CD4-positive, alpha-beta T cell treated with Interleukin-6 at 100 ng/mL for 8 hours (primary cell): ENCODE measurements around the gene DRC7.
"Not testable (repeated sequence)": the region's sequence is repeated elsewhere in the genome, so short reads cannot be mapped to it uniquely, and the experiment has no call there.

Experiments
- DNase-seq: peaks from one replicate; pipeline ENCODE4 v3.0.0-alpha.2; 2020; ENCODE audit warnings: mixed read lengths, low spot score

The DRC7 gene

GRCh38 chr16:57763285-57764005 lies 68.8 kb downstream of the DRC7 start:
- no peak for DNase-seq

GRCh38 chr16:57764006-57764340 lies 69.4 kb downstream of the DRC7 start:
- DNase-seq, result no peak

GRCh38 chr16:57764341-57765159 lies 69.9 kb downstream of the DRC7 start:
- DNase-seq, result no peak

GRCh38 chr16:57765160-57765728 lies 70.6 kb downstream of the DRC7 start:
- DNase-seq, result no peak

- no peak for DNase-seq
Observed at GRCh38 chr16:57766714-57767348, 72.2 kb downstream of the DRC7 start.

GRCh38 chr16:57769541-57770145 lies 75.0 kb downstream of the DRC7 start:
- no peak for DNase-seq

- no peak for DNase-seq
Observed at GRCh38 chr16:57770361-57770760, 75.8 kb downstream of the DRC7 start.

GRCh38 chr16:57771141-57771785 lies 76.7 kb downstream of the DRC7 start:
- DNase-seq, result no peak

- DNase-seq, result no peak
Observed at GRCh38 chr16:57773019-57773418, 78.4 kb downstream of the DRC7 start.

- no peak for DNase-seq
Observed at GRCh38 chr16:57773655-57774295, 79.2 kb downstream of the DRC7 start.

- DNase-seq, result no peak
Observed at GRCh38 chr16:57774705-57775285, 80.2 kb downstream of the DRC7 start.

GRCh38 chr16:57775661-57776469 lies 81.3 kb downstream of the DRC7 start:
- DNase-seq, result no peak

- no peak for DNase-seq
Observed at GRCh38 chr16:57778658-57779057, 84.1 kb downstream of the DRC7 start.

GRCh38 chr16:57779836-57780235 lies 85.2 kb downstream of the DRC7 start:
- not testable (repeated sequence) for DNase-seq

GRCh38 chr16:57781349-57781740 lies 86.7 kb downstream of the DRC7 start:
- no peak for DNase-seq
